B cell (primary cell): ENCODE measurements around the gene MAN1A2. TPM values are rescaled to one million over a fixed set of nuclear protein-coding genes. Genes with fewer than 3 reads are reported as not detected.
"Not testable (repeated sequence)": the region's sequence is repeated elsewhere in the genome, so short reads cannot be mapped to it uniquely, and the experiment has no call there.

Source experiments
- ATAC-seq: fragments of 200-7000 bp; cut with Tn5 transposase; one replicate; pipeline ENCODE4 v1.10.0; 2021; ENCODE audit warnings: low read depth, mild to moderate bottlenecking, moderate number of reproducible peaks, moderate library complexity
- CTCF ChIA-PET: fragments of 350-600 bp; sonication (Branson Sonifier 250); formaldehyde crosslinking; loops from one replicate; lab custom pipeline; 2021; ENCODE audit warnings: antibody characterized with exemption, inconsistent platforms; lab: Charles Lee
- POLR2A ChIA-PET: fragments of 350-600 bp; sonication (Branson Sonifier 250); formaldehyde crosslinking; loops from one replicate; lab custom pipeline; 2021; ENCODE audit warnings: antibody characterized with exemption; lab: Charles Lee
- DNase-seq: peaks from one replicate; pipeline ENCODE4 v3.0.0; 2013
- H2AFZ ChIP-seq: 2 replicates; pipeline ENCODE4 v1.6.1; 2012; ENCODE audit warnings: mild to moderate bottlenecking, low read depth, low read length; ENCODE audit not compliant: insufficient read depth, poor library complexity, severe bottlenecking
- H3K27ac ChIP-seq, 2 donors: 1 replicate in 1 of 2; 2 replicates in 1 of 2; pipeline ENCODE4 v1.5.1; 2012 to 2013; ENCODE audit warnings: low read length in 2 of 2, mild to moderate bottlenecking in 2 of 2, moderate library complexity in 1 of 2
- H3K27me3 ChIP-seq, 4 experiments: fragments of 200-600 bp in 1 of 4; sonication (generic) in 1 of 4; replicated peaks in 1 of 4; 1 replicate in 2 of 4; 2 replicates in 2 of 4; pipeline versions ENCODE4 v1.6.1 to v1.7.0; 2013 to 2016; ENCODE audit warnings: low read length in 3 of 4, mild to moderate bottlenecking in 2 of 4, mixed read lengths in 1 of 4, moderate library complexity in 1 of 4; ENCODE audit not compliant: insufficient read depth in 4 of 4, control insufficient read depth in 3 of 4; ENCODE audit errors: control extremely low read depth in 1 of 4
- H3K36me3 ChIP-seq, 2 experiments: replicated peaks in 1 of 2; 1 replicate in 1 of 2; 2 replicates in 1 of 2; pipeline versions ENCODE4 v1.6.1 to v1.7.1; 2013; ENCODE audit warnings: low read length in 1 of 2; ENCODE audit not compliant: insufficient read depth in 2 of 2, control insufficient read depth in 1 of 2; ENCODE audit errors: control extremely low read depth in 1 of 2, extremely low read depth in 1 of 2
- H3K4me1 ChIP-seq, 2 donors: fragments of 200-600 bp in 1 of 2; sonication (generic) in 1 of 2; 1 replicate in 1 of 2; 2 replicates in 1 of 2; pipeline versions ENCODE4 v1.5.1 to v1.6.1; 2013 to 2017; ENCODE audit warnings: low read length in 2 of 2; ENCODE audit not compliant: control insufficient read depth in 2 of 2, insufficient read depth in 2 of 2
- H3K4me2 ChIP-seq: replicated peaks from 2 replicates; pipeline ENCODE3; 2012; ENCODE audit warnings: mild to moderate bottlenecking, low read depth, low read length; ENCODE audit not compliant: poor library complexity, severe bottlenecking
- H3K4me3 ChIP-seq, 5 experiments: fragments of 200-600 bp in 1 of 5; sonication (generic) in 1 of 5; 1 replicate in 3 of 5; 2 replicates in 2 of 5; pipeline versions ENCODE4 v1.5.1 to v1.7.0; 2011 to 2016; ENCODE audit warnings: low read length in 4 of 5, mild to moderate bottlenecking in 4 of 5, low read depth in 2 of 5, control low read depth in 1 of 5, moderate library complexity in 1 of 5; ENCODE audit not compliant: insufficient read depth in 1 of 5; ENCODE audit errors: control extremely low read depth in 1 of 5, extremely low read depth in 1 of 5
- H3K79me2 ChIP-seq: fragments of 200-600 bp; sonication (generic); one replicate; pipeline ENCODE4 v1.6.0; 2016; ENCODE audit warnings: low read length; ENCODE audit not compliant: control insufficient read depth, insufficient read depth
- H3K9ac ChIP-seq: fragments of 200-600 bp; sonication (generic); 2 replicates; pipeline ENCODE4 v1.6.1; 2017; ENCODE audit warnings: mild to moderate bottlenecking, low read length, moderate library complexity
- H3K9me3 ChIP-seq, 3 donors: one replicate each; pipeline versions ENCODE4 v1.6.1 to v1.7.1; 2013; ENCODE audit warnings: low read length in 2 of 3; ENCODE audit not compliant: control insufficient read depth in 2 of 3, insufficient read depth in 1 of 3; ENCODE audit errors: control extremely low read depth in 1 of 3
- H4K20me1 ChIP-seq: 2 replicates; pipeline ENCODE4 v1.6.0; 2012; ENCODE audit warnings: mild to moderate bottlenecking, low read length; ENCODE audit not compliant: insufficient read depth, control insufficient read depth, poor library complexity, severe bottlenecking
- H3K27ac Mint-ChIP-seq: one replicate; pipeline ENCODE4 v1.8.0; 2021; ENCODE audit warnings: mixed read lengths
- H3K27me3 Mint-ChIP-seq: one replicate; pipeline ENCODE4 v1.8.0; 2021; ENCODE audit warnings: mixed read lengths
- H3K4me1 Mint-ChIP-seq: one replicate; pipeline ENCODE4 v1.8.0; 2021; ENCODE audit warnings: mixed read lengths
- H3K4me3 Mint-ChIP-seq: one replicate; pipeline ENCODE4 v1.8.0; 2021; ENCODE audit warnings: mixed read lengths
- H3K9me3 Mint-ChIP-seq: one replicate; pipeline ENCODE4 v1.8.0; 2022; ENCODE audit warnings: mixed read lengths; ENCODE audit not compliant: insufficient read depth
- CTCF ChIP-seq: fragments of 200-600 bp; IDR thresholded peaks from one replicate; pipeline ENCODE4 v1.8.0; 2022; ENCODE audit warnings: antibody characterized with exemption, mild to moderate bottlenecking
- EZH2 ChIP-seq: IDR thresholded peaks from 2 replicates; pipeline ENCODE4 v1.6.1; 2012; ENCODE audit warnings: borderline replicate concordance, low read depth, mild to moderate bottlenecking, moderate library complexity, low read length; ENCODE audit not compliant: insufficient read depth, poor library complexity, severe bottlenecking
- WGBS: methylation state at CpG from one replicate; pipeline ENCODE4 v1.1.5; 2013; ENCODE audit warnings: missing lambda C conversion rate; ENCODE audit not compliant: insufficient coverage; 5-methylcytosine and 5-hydroxymethylcytosine counted together
- intact Hi-C: fragments of 100-400 bp; cut with micrococcal nuclease; formaldehyde crosslinking; loops from one replicate; pipeline ENCODE4 v1.10.0; 2022
- polyA plus RNA-seq: library from polyadenylated mRNA; depleted of rRNA; stranded (reverse); fragments of >200 nt; gene quantifications from 2 replicates; pipeline ENCODE4 v1.2.3, GENCODE V29; 2012
- total RNA-seq, 2 donors: library from RNA; stranded (reverse); fragments of 120-200 nt in 1 of 2; gene quantifications; 1 replicate in 1 of 2; 2 replicates in 1 of 2; pipeline versions ENCODE4 v1.2.3 to v1.2.4, GENCODE V29; 2013 to 2022

MAN1A2 gene
- total and polyA plus RNA-seq, 2 donors (not counting 1 experiment from before 2014, with no cell fraction given) = 4.6 to 55.6 TPM

GRCh38 chr1:117324357-117324756 is 42.9 kb upstream of the MAN1A2 start:
- Histone ChIP-seq H2AFZ (no peak overlapping the region), H3K4me1 (no peaks in the 10 kb centered on the region), H3K9me3 (no peaks in the 10 kb centered on the region), H3K4me3 (no peak overlapping the region), H3K36me3 (no peaks in the 10 kb centered on the region), H3K27ac (no peak overlapping the region), H3K79me2 (no peaks in the 10 kb centered on the region), H4K20me1 (no peaks in the 10 kb centered on the region), H3K4me2 (no peak overlapping the region), H3K27me3 (peaks cover 0 to 5% (median 2%) of the 10 kb centered on the region in 4 experiments), H3K9ac (no peak overlapping the region)
- Mint-ChIP-seq H3K4me1 (no peaks in the 10 kb centered on the region), H3K27me3 (peaks cover 36% of the 10 kb centered on the region), H3K4me3 (no peak overlapping the region), H3K27ac (no peak overlapping the region), H3K9me3 (no peaks in the 10 kb centered on the region)
- no peak for DNase-seq
- ChIA-PET CTCF (no interaction called here), POLR2A (no interaction called here)
- TF ChIP-seq EZH2 (no peak), CTCF (no peak)
- 88% methylated on average over 1 of the region's 3 CpGs for WGBS
- ATAC-seq = no peak
- intact Hi-C loops = no loop called here

GRCh38 chr1:117326035-117326434 is 41.2 kb upstream of the MAN1A2 start:
- H2AFZ ChIP-seq, H3K27ac ChIP-seq, H3K4me1 ChIP-seq, CTCF ChIA-PET, H3K27me3 ChIP-seq, H3K27ac Mint-ChIP-seq, H3K4me3 Mint-ChIP-seq, H3K4me1 Mint-ChIP-seq, DNase-seq, H3K9me3 Mint-ChIP-seq, H3K79me2 ChIP-seq, H4K20me1 ChIP-seq, intact Hi-C loops, H3K4me2 ChIP-seq, H3K36me3 ChIP-seq, H3K9ac ChIP-seq, H3K9me3 ChIP-seq, POLR2A ChIA-PET, H3K4me3 ChIP-seq, ATAC-seq: not testable (repeated sequence)
- H3K27me3 Mint-ChIP-seq = peaks cover 32% of the 10 kb centered on the region
- WGBS = 97% methylated on average over 4 of the region's 6 CpGs
